ENCODE data around the gene NT5C2.

DNA sequence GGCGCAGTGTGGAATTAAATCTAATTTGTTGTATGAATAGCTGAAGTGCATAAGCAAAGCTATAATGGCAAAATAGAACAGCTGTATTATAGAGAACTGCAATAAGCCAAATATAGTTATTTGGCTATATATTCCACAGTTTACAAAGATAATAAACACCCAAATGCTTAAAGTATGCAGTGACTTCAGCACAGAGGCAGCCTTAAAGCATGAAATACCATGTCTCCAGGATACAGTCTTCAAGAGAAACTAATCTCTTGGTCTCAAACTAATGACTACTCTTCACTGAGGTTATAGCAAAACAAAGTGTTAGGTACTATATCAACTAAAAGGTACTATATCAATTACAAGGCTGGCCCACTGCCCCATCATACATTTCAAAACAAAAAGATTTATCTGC is 48.0 kb downstream of the NT5C2 start:
- TF ChIP-seq, protein P1, sequence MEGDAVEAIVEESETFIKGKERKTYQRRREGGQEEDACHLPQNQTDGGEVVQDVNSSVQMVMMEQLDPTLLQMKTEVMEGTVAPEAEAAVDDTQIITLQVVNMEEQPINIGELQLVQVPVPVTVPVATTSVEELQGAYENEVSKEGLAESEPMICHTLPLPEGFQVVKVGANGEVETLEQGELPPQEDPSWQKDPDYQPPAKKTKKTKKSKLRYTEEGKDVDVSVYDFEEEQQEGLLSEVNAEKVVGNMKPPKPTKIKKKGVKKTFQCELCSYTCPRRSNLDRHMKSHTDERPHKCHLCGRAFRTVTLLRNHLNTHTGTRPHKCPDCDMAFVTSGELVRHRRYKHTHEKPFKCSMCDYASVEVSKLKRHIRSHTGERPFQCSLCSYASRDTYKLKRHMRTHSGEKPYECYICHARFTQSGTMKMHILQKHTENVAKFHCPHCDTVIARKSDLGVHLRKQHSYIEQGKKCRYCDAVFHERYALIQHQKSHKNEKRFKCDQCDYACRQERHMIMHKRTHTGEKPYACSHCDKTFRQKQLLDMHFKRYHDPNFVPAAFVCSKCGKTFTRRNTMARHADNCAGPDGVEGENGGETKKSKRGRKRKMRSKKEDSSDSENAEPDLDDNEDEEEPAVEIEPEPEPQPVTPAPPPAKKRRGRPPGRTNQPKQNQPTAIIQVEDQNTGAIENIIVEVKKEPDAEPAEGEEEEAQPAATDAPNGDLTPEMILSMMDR (IDR thresholded peaks at IDR 0.05): no peak
- TF ChIP-seq E2F5 (CRISPR knock-in tag; IDR thresholded peaks at IDR 0.05) (no peak), ZNF219 (CRISPR knock-in tag; IDR thresholded peaks at IDR 0.05; ENCODE audit: borderline replicate concordance) (no peak), NR1H2 (CRISPR knock-in tag; IDR thresholded peaks at IDR 0.05) (no peak), JUN (CRISPR knock-in tag; IDR thresholded peaks at IDR 0.05) (no peak), ZNF281 (CRISPR knock-in tag; IDR thresholded peaks at IDR 0.05) (no peak), MLX (CRISPR knock-in tag; IDR thresholded peaks at IDR 0.05) (no peak)
- TF ChIP-seq, protein P2, sequence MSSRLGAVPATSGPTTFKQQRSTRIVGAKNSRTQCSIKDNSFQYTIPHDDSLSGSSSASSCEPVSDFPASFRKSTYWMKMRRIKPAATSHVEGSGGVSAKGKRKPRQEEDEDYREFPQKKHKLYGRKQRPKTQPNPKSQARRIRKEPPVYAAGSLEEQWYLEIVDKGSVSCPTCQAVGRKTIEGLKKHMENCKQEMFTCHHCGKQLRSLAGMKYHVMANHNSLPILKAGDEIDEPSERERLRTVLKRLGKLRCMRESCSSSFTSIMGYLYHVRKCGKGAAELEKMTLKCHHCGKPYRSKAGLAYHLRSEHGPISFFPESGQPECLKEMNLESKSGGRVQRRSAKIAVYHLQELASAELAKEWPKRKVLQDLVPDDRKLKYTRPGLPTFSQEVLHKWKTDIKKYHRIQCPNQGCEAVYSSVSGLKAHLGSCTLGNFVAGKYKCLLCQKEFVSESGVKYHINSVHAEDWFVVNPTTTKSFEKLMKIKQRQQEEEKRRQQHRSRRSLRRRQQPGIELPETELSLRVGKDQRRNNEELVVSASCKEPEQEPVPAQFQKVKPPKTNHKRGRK (CRISPR knock-in tag; IDR thresholded peaks at IDR 0.05; ENCODE audit: borderline replicate concordance): no peak
- TF ChIP-seq, protein P3, sequence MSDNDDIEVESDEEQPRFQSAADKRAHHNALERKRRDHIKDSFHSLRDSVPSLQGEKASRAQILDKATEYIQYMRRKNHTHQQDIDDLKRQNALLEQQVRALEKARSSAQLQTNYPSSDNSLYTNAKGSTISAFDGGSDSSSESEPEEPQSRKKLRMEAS (CRISPR knock-in tag; IDR thresholded peaks at IDR 0.05): no peak
- TF ChIP-seq, protein P4, sequence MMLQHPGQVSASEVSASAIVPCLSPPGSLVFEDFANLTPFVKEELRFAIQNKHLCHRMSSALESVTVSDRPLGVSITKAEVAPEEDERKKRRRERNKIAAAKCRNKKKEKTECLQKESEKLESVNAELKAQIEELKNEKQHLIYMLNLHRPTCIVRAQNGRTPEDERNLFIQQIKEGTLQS (CRISPR knock-in tag; conservative IDR thresholded peaks at IDR 0.05): no peak
- TF ChIP-seq, protein P5, sequence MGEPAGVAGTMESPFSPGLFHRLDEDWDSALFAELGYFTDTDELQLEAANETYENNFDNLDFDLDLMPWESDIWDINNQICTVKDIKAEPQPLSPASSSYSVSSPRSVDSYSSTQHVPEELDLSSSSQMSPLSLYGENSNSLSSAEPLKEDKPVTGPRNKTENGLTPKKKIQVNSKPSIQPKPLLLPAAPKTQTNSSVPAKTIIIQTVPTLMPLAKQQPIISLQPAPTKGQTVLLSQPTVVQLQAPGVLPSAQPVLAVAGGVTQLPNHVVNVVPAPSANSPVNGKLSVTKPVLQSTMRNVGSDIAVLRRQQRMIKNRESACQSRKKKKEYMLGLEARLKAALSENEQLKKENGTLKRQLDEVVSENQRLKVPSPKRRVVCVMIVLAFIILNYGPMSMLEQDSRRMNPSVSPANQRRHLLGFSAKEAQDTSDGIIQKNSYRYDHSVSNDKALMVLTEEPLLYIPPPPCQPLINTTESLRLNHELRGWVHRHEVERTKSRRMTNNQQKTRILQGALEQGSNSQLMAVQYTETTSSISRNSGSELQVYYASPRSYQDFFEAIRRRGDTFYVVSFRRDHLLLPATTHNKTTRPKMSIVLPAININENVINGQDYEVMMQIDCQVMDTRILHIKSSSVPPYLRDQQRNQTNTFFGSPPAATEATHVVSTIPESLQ (CRISPR knock-in tag; IDR thresholded peaks at IDR 0.05): no peak
- TF ChIP-seq, protein P6, sequence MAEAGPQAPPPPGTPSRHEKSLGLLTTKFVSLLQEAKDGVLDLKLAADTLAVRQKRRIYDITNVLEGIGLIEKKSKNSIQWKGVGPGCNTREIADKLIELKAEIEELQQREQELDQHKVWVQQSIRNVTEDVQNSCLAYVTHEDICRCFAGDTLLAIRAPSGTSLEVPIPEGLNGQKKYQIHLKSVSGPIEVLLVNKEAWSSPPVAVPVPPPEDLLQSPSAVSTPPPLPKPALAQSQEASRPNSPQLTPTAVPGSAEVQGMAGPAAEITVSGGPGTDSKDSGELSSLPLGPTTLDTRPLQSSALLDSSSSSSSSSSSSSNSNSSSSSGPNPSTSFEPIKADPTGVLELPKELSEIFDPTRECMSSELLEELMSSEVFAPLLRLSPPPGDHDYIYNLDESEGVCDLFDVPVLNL (CRISPR knock-in tag; IDR thresholded peaks at IDR 0.05; ENCODE audit: borderline replicate concordance, low read depth): no peak
